GM06990 (cell line): ENCODE data around the gene DIP2B.

ENCODE experiments used
- DNase-seq: peaks from one replicate; pipeline ENCODE4 v3.0.0-alpha.2; 2011; ENCODE audit not compliant: insufficient read length; ENCODE audit errors: extremely low read depth
- H3K27me3 ChIP-seq: replicated peaks from 2 replicates; pipeline ENCODE4 v1.6.0; 2011; ENCODE audit warnings: low read length; ENCODE audit not compliant: control insufficient read depth, insufficient read depth
- H3K36me3 ChIP-seq: 2 replicates; pipeline ENCODE4 v1.5.1; 2011; ENCODE audit warnings: low read length; ENCODE audit not compliant: control insufficient read depth, insufficient read depth
- H3K4me3 ChIP-seq: replicated peaks from 2 replicates; pipeline ENCODE4 v1.5.1; 2011; ENCODE audit warnings: low read depth, mild to moderate bottlenecking, control low read depth, low read length
- CTCF ChIP-seq: IDR thresholded peaks from 2 replicates; pipeline ENCODE4 v1.5.1; 2011; ENCODE audit warnings: low read length, control low read depth, mild to moderate bottlenecking, inconsistent platforms; ENCODE audit not compliant: insufficient read depth, poor library complexity, severe bottlenecking

The DIP2B gene

DNA sequence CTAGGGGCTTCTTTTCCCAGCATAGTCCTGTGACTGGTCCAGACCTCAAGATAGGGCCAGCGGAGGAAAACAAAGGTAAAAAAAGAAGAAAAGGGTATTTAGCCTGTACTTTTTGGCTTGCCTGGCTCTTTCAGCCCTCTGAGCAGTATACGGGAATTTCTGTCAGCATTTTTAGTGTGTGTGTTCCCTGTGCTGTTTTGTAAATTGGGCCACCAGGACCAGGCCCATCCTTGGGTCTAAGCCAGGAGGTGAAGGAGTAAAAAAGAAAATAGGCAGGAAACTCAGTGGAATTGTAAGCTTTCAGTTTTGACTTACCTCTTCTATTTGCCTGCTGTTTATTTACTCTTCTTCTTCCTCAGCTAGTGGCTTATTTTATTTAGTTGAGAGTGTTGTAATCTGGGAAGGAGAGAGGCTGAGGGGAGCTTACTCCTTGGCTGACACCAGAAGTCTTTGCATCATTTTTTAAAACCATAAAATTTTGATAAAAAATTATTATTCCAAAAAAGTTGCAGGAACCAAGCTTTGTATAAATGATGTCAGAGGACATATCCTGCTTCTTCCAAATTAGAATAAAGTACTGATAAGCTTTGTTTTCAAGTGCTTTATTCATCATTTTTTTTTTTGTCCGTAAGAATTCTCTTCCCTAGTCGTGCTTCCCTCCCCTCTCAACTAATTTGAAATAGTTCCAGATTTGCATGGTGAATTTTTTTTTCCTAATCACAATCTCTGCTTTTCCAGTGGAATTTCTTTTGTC, 63.7 kb downstream of the DIP2B start:
- no peaks in the 10 kb centered on the region for H3K36me3 ChIP-seq
- TF ChIP-seq CTCF = no peak
- no peak overlapping the region for H3K4me3 ChIP-seq
- no peak for DNase-seq
- no peaks in the 10 kb centered on the region for H3K27me3 ChIP-seq

GRCh38 chr12:50569321-50569720, 64.5 kb downstream of the DIP2B start:
- no peak for DNase-seq
- TF ChIP-seq CTCF = no peak
- no peak overlapping the region for H3K4me3 ChIP-seq
- H3K36me3 ChIP-seq = no peaks in the 10 kb centered on the region
- no peaks in the 10 kb centered on the region for H3K27me3 ChIP-seq

DNA sequence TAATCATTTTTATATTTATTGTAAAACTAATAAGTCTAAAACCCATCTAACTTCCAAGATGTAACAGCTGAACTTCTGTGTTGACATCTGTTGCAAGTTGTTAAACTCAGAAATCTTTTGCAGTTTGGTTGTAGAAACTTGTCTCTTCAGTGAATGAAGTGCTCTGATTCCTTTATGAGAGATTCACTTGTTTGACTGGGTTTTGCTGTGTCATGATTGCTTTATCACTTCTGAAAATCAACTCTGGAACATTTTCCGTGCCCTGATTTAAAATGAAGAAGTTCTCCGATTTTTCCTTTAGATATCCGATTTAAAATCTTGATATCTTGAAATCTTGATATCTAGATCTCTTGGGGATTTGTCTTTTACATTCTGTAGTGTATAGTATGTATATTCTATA, 65.1 kb downstream of the DIP2B start:
- Histone ChIP-seq H3K27me3 (no peaks in the 10 kb centered on the region), H3K36me3 (no peaks in the 10 kb centered on the region), H3K4me3 (no peak overlapping the region)
- no peak for TF ChIP-seq CTCF
- no peak for DNase-seq

DNA sequence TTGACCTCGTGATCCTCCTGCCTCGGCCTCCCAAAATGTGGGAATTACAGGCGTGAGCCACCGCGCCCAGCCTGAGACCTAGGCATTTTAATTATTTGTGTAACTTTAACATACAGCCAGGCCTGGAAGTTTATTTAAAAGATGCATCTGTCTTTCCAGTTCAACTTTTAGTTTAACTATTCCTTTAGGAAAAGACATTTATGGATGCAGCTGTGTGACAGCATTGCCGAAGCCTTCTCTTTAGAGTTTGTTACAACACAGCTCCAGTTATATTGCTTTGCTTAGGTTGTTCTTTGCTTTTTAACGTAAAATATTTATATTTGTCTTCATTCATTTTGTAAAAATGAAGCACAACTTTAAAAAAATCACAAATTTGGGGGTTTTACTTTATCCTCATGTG, 67.0 kb downstream of the DIP2B start:
- no peak for TF ChIP-seq CTCF
- Histone ChIP-seq H3K27me3 (no peaks in the 10 kb centered on the region), H3K4me3 (no peak overlapping the region), H3K36me3 (no peaks in the 10 kb centered on the region)
- no peak for DNase-seq

GRCh38 chr12:50572287-50572686, 67.5 kb downstream of the DIP2B start:
- no peaks in the 10 kb centered on the region for H3K27me3 ChIP-seq
- H3K4me3 ChIP-seq = no peak overlapping the region
- TF ChIP-seq CTCF = no peak
- no peaks in the 10 kb centered on the region for H3K36me3 ChIP-seq
- DNase-seq = no peak

- H3K4me3 ChIP-seq = no peak overlapping the region
- H3K36me3 ChIP-seq = no peaks in the 10 kb centered on the region
- no peaks in the 10 kb centered on the region for H3K27me3 ChIP-seq
- DNase-seq = no peak
- TF ChIP-seq CTCF = no peak
Observed at GRCh38 chr12:50572760-50573159, 68.0 kb downstream of the DIP2B start.
